Stimulated activated CD4-positive, alpha-beta T cell treated with anti-CD3 and anti-CD28 coated beads, TNF-alpha, amount 100 ng/mL, for 48 hours (primary cell): Measurements from ENCODE around the gene SEMA6D.

Source experiments
- DNase-seq, 3 donors: peaks; one replicate each; pipeline ENCODE4 v3.0.0-alpha.2; 2020; ENCODE audit warnings: low read depth in 3 of 3

The SEMA6D gene

GRCh38 chr15:47742742-47743141 is 25.4 kb downstream of the SEMA6D start:
- no peak for DNase-seq

- no peak for DNase-seq
Observed at GRCh38 chr15:47743385-47743784, 26.1 kb downstream of the SEMA6D start.

GRCh38 chr15:47743886-47744285 is 26.6 kb downstream of the SEMA6D start:
- no peak for DNase-seq

GRCh38 chr15:47744496-47744895 is 27.2 kb downstream of the SEMA6D start:
- DNase-seq = no peak

GRCh38 chr15:47744973-47745372 is 27.7 kb downstream of the SEMA6D start:
- DNase-seq = no peak

GRCh38 chr15:47746516-47746915 is 29.2 kb downstream of the SEMA6D start:
- no peak for DNase-seq

GRCh38 chr15:47750030-47750739 is 32.9 kb downstream of the SEMA6D start:
- DNase-seq = no peak

- no peak for DNase-seq
Observed at GRCh38 chr15:47750740-47751262, 33.5 kb downstream of the SEMA6D start.

GRCh38 chr15:47753591-47753990 is 36.3 kb downstream of the SEMA6D start:
- no peak for DNase-seq

GRCh38 chr15:47754312-47754711 is 37.0 kb downstream of the SEMA6D start:
- no peak for DNase-seq

- no peak for DNase-seq
Observed at GRCh38 chr15:47755941-47756340, 38.6 kb downstream of the SEMA6D start.

- no peak for DNase-seq
Observed at GRCh38 chr15:47756872-47757271, 39.6 kb downstream of the SEMA6D start.

- DNase-seq = no peak
Observed at GRCh38 chr15:47757331-47757730, 40.0 kb downstream of the SEMA6D start.

- no peak for DNase-seq
Observed at GRCh38 chr15:47762621-47763020, 45.3 kb downstream of the SEMA6D start.

GRCh38 chr15:47764666-47765065 is 47.4 kb downstream of the SEMA6D start:
- DNase-seq = no peak

GRCh38 chr15:47766406-47766805 is 49.1 kb downstream of the SEMA6D start:
- no peak for DNase-seq

- no peak for DNase-seq
Observed at GRCh38 chr15:47767035-47767434, 49.7 kb downstream of the SEMA6D start.

GRCh38 chr15:47768735-47769134 is 51.4 kb downstream of the SEMA6D start:
- DNase-seq = no peak

- no peak for DNase-seq
Observed at GRCh38 chr15:47769166-47769565, 51.9 kb downstream of the SEMA6D start.

GRCh38 chr15:47773143-47773542 is 55.8 kb downstream of the SEMA6D start:
- DNase-seq = no peak

- no peak for DNase-seq
Observed at GRCh38 chr15:47778263-47778770, 61.0 kb downstream of the SEMA6D start.

GRCh38 chr15:47780971-47781370 is 63.7 kb downstream of the SEMA6D start:
- DNase-seq = no peak

- DNase-seq = no peak
Observed at GRCh38 chr15:47781527-47781926, 64.2 kb downstream of the SEMA6D start.

GRCh38 chr15:47784820-47785219 is 67.5 kb downstream of the SEMA6D start:
- DNase-seq = no peak
